ENCODE results near the gene AATK. TPM values are rescaled to one million over a fixed set of nuclear protein-coding genes. Genes with fewer than 3 reads are reported as not detected.

AATK gene
- total and polyA plus RNA-seq, 4 donors, result 9.6 to 54.6 (median 23.7) TPM

DNA sequence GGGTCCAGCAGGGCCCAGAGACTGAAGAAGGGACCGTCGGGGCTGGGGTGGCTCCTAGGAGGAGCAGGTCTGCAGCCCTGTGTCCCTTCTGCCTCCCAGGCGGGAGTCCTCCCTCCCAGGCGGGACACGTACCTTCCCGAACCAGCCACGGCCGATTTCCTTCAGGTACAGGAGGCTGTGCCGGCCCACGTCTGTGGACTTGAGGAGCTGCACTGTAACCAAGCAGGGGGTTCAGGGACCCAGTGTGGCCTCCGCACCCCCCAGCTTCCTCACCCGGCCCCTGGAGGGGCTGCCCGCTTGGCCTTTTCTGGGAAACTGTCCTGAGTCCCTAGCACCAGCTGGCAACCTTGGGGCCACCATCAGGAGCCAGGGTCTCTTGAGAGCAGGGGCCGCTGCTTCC is 37.7 kb downstream of the AATK start:
- DNase-seq (no peak), ATAC-seq (ENCODE audit: insufficient read depth, low FRiP score) (no peak)
- no peak overlapping the region for H3K9ac ChIP-seq (ENCODE audit: insufficient read depth in 1 of 2, low read length in 2 of 2)
- H3K36me3 ChIP-seq (ENCODE audit: control insufficient read depth in 4 of 4, insufficient read depth in 4 of 4, low read length in 4 of 4), result peaks cover 0 to 31% (median 0%) of the 10 kb centered on the region in 4 donors
- H3K4me1 ChIP-seq (ENCODE audit: control insufficient read depth in 5 of 5, insufficient read depth in 5 of 5, low read length in 5 of 5), result peaks cover 0 to 16% (median 0%) of the 10 kb centered on the region in 5 donors
- H3K4me3 ChIP-seq, result no peak overlapping the region
- TF ChIP-seq, protein P1, sequence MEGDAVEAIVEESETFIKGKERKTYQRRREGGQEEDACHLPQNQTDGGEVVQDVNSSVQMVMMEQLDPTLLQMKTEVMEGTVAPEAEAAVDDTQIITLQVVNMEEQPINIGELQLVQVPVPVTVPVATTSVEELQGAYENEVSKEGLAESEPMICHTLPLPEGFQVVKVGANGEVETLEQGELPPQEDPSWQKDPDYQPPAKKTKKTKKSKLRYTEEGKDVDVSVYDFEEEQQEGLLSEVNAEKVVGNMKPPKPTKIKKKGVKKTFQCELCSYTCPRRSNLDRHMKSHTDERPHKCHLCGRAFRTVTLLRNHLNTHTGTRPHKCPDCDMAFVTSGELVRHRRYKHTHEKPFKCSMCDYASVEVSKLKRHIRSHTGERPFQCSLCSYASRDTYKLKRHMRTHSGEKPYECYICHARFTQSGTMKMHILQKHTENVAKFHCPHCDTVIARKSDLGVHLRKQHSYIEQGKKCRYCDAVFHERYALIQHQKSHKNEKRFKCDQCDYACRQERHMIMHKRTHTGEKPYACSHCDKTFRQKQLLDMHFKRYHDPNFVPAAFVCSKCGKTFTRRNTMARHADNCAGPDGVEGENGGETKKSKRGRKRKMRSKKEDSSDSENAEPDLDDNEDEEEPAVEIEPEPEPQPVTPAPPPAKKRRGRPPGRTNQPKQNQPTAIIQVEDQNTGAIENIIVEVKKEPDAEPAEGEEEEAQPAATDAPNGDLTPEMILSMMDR (IDR thresholded peaks at IDR 0.05; ENCODE audit: control extremely low read depth, extremely low read depth), result no peak
- no peaks in the 10 kb centered on the region for H3K27me3 ChIP-seq (ENCODE audit: control insufficient read depth in 3 of 3, insufficient read depth in 3 of 3, low read length in 2 of 3)
- no peak overlapping the region for H3K27ac ChIP-seq (ENCODE audit: low read depth in 1 of 2, low read length in 1 of 2)
- no peaks in the 10 kb centered on the region for H3K9me3 ChIP-seq (ENCODE audit: control insufficient read depth in 4 of 4, insufficient read depth in 3 of 4, low read length in 3 of 4)
- 89% methylated on average over 14 of the region's 14 CpGs for WGBS, 2 donors

DNA sequence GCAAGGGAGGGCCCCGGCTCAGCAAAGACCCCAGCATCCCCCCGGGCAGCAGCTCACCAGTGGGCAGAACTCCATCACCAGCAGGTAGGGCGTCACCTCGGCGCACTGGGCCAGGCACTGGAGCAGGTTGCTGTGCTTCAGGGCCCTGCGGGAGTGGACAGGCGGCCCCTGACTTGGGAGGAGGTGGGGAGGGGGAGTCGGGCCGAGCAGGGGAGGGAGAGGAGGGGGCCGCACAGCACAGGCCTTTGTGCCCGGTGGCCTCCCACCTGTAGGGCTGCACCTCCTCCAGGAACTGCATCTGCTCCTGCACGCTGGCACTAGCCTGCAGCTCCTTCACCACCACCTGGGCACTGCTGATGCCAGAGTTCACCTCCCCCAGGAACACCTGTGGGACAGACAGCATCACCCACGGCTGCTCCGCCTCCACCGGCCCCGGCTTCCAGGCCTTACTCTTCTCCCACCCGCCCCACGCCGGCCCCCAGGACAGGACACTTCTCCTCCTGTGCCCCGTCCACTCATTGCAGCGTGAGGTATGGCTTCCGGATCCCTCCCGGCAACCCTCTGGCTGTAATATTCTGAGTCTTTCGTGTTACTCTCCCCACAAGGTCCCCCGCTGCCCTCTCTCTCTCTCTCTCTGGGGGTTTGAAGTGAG is 38.4 kb downstream of the AATK start:
- WGBS, 2 donors, result 83 to 93% methylated on average over 21 to 25 of the region's 25 CpGs
- Histone ChIP-seq H3K36me3 (ENCODE audit: control insufficient read depth in 4 of 4, insufficient read depth in 4 of 4, low read length in 4 of 4) (peaks cover 0 to 38% (median 0%) of the 10 kb centered on the region in 4 donors), H3K9ac (ENCODE audit: insufficient read depth in 1 of 2, low read length in 2 of 2) (no peak overlapping the region), H3K4me1 (ENCODE audit: control insufficient read depth in 5 of 5, insufficient read depth in 5 of 5, low read length in 5 of 5) (peaks cover 0 to 13% (median 0%) of the 10 kb centered on the region in 5 donors), H3K27me3 (ENCODE audit: control insufficient read depth in 3 of 3, insufficient read depth in 3 of 3, low read length in 2 of 3) (peaks cover 0 to 4% (median 0%) of the 10 kb centered on the region in 3 donors), H3K27ac (ENCODE audit: low read depth in 1 of 2, low read length in 1 of 2) (no peak overlapping the region), H3K4me3 (no peak overlapping the region), H3K9me3 (ENCODE audit: control insufficient read depth in 4 of 4, insufficient read depth in 3 of 4, low read length in 3 of 4) (no peaks in the 10 kb centered on the region)
- TF ChIP-seq, protein P1 (IDR thresholded peaks at IDR 0.05; ENCODE audit: control extremely low read depth, extremely low read depth), result no peak
- no peak for ATAC-seq (ENCODE audit: insufficient read depth, low FRiP score)
- DNase-seq, result no peak

DNA sequence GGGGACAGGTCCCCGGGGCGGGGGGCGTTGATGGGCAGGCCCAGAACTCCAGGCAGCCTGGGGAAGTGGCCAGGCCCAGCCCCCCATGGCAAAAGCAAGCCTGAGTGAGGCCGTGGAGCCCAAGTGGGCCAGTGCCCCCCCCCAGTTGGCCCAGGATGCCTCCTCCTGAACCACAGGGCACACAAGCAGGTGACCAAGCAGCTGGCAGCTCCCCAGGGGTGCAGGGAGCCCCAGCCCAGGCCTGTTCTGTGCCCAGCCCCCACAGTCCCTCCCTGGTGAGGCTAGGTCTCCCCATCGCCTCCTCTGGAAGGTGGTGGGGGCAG is 38.9 kb downstream of the AATK start:
- TF ChIP-seq, protein P1 (IDR thresholded peaks at IDR 0.05; ENCODE audit: control extremely low read depth, extremely low read depth), result no peak
- H3K9me3 ChIP-seq (ENCODE audit: control insufficient read depth in 4 of 4, insufficient read depth in 3 of 4, low read length in 3 of 4), result no peaks in the 10 kb centered on the region
- H3K36me3 ChIP-seq (ENCODE audit: control insufficient read depth in 4 of 4, insufficient read depth in 4 of 4, low read length in 4 of 4), result peaks cover 0 to 42% (median 0%) of the 10 kb centered on the region in 4 donors
- peaks cover 0 to 4% (median 0%) of the 10 kb centered on the region in 3 donors for H3K27me3 ChIP-seq (ENCODE audit: control insufficient read depth in 3 of 3, insufficient read depth in 3 of 3, low read length in 2 of 3)
- 76 to 79% methylated on average over 4 to 5 of the region's 5 CpGs for WGBS, 2 donors
- no peak overlapping the region for H3K27ac ChIP-seq (ENCODE audit: low read depth in 1 of 2, low read length in 1 of 2)
- no peak for DNase-seq
- H3K4me1 ChIP-seq (ENCODE audit: control insufficient read depth in 5 of 5, insufficient read depth in 5 of 5, low read length in 5 of 5), result peaks cover 0 to 13% (median 0%) of the 10 kb centered on the region in 5 donors
- no peak for ATAC-seq (ENCODE audit: insufficient read depth, low FRiP score)
- H3K9ac ChIP-seq (ENCODE audit: insufficient read depth in 1 of 2, low read length in 2 of 2), result no peak overlapping the region
- no peak overlapping the region for H3K4me3 ChIP-seq
